ENCODE measurements around the gene KIRREL3. TPM values are rescaled to one million over a fixed set of nuclear protein-coding genes. Genes with fewer than 3 reads are reported as not detected.
"Not testable (repeated sequence)": the region's sequence is repeated elsewhere in the genome, so short reads cannot be mapped to it uniquely, and the experiment has no call there.

KIRREL3 gene
- total RNA-seq, 1 experiment from 2014 or later = 0.06 TPM

DNA sequence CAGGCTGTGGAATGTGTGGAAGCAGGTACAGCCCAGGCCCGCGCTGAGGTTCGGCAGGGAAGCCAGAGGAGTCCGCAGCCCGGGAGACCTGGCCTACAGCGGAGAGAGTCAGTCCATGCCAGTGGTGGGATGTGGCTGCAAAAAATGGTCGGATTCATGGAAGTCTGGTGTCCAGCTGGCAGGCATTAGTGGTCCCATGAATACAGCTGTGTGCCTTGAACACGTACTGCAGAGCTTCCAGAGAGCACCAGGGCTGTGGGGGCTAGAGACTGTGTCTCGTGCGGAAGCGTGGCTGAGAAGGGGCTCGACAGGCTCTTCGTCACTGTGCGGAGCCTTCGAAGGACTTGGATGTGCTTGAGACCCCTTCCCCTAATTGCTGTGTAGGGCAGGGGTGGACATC is 604.3 kb downstream of the KIRREL3 start:
- H3K27me3 ChIP-seq; H3K27ac ChIP-seq; H3K4me1 ChIP-seq; H3K4me3 ChIP-seq; H3K9me3 ChIP-seq (replicated peaks); H3K36me3 ChIP-seq; DNase-seq: not testable (repeated sequence)

DNA sequence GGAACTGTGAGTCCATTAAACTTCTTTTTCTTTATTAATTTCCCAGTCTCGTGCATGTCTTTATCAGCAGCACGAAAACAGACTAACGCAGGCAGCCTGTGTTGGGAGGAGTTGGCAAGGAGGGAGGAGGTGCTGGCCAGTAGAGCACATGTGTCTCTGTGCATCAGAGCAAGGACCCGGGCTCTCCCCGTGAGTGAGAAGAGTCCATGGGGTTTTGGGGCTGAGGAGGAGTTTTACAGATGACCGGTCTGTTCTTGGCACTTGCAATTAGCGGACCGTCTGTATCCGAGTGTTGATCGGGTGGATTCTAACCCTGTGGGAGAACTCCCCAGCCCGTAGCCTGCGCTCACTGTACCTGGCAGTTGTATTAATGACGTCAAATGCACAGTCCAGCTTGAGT is 604.8 kb downstream of the KIRREL3 start:
- H3K4me3 ChIP-seq; H3K27ac ChIP-seq; DNase-seq; H3K4me1 ChIP-seq; H3K9me3 ChIP-seq (replicated peaks); H3K27me3 ChIP-seq; H3K36me3 ChIP-seq: not testable (repeated sequence)

DNA sequence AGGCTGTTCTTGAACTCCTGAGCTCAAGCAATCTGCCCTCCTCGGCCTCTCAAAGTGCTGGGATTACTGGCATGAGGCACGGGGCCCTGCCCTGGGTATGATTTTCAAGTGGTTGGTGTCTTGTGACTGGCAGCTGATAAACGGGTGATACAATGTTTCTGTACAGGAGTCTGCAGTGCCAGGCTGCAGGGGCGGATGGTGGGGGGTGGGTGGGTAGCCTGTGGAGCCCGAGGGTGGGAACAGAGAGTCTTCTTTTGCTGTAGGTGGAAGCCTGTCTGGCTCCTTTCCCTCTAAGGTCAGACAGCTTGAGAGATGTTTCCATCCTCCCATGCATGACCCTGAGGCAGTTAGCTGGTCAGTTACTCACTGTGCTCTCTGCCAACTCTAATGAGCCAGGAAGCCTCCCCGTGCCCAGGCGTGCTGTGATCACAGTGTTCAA is 605.9 kb downstream of the KIRREL3 start:
- not testable (repeated sequence) for H3K4me3 ChIP-seq; H3K9me3 ChIP-seq (replicated peaks); H3K4me1 ChIP-seq; H3K27ac ChIP-seq; H3K36me3 ChIP-seq; H3K27me3 ChIP-seq; DNase-seq

DNA sequence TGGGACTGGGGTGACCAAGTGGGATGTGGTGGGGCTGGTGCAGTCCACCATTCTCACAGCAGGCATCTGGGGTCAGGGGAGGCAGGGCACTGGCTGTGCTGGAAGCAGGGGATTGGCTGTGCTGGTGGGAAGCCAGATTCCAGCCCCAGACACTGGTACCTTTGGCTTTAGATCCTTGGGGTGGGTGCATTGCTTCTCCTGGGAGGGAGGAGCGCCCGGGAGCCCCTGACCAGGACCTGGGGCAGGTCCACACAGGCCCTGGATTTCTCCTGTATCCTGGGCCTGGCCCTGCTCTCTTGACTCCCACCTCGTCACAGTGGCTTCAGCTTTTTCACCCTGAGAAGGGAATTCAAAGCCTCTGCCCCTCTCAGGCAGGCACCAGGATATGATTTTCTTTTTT is 606.5 kb downstream of the KIRREL3 start:
- no peaks in the 10 kb centered on the region for H3K4me1 ChIP-seq
- no peak for DNase-seq
- no peak overlapping the region for H3K4me3 ChIP-seq
- no peak overlapping the region for H3K27ac ChIP-seq
- no peaks in the 10 kb centered on the region for H3K36me3 ChIP-seq
- H3K27me3 ChIP-seq = no peaks in the 10 kb centered on the region
- no peaks in the 10 kb centered on the region for H3K9me3 ChIP-seq (replicated peaks)

DNA sequence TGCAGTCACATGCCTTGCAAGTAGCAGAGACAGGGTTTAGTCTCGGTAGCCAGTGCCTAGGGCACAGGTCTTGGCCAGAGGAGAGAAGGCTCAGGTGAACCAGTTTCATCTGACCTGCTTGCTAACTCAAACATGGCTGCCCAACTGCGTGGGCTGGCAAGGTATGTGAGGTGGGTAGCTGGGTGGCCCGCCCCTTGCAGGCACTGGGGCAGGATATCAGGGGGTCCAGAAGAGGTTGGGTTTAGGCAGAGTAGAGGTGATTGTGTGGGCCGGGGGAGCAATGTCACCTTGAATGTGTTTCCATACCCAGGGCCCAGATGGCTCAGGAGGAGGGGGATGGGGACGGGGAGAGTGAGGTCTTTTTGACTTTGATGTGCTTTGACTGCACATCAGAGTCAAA is 607.4 kb downstream of the KIRREL3 start:
- Histone ChIP-seq H3K27ac (no peak overlapping the region), H3K4me3 (no peak overlapping the region), H3K4me1 (no peaks in the 10 kb centered on the region), H3K27me3 (no peaks in the 10 kb centered on the region), H3K36me3 (no peaks in the 10 kb centered on the region), H3K9me3 (replicated peaks) (no peaks in the 10 kb centered on the region)
- no peak for DNase-seq

DNA sequence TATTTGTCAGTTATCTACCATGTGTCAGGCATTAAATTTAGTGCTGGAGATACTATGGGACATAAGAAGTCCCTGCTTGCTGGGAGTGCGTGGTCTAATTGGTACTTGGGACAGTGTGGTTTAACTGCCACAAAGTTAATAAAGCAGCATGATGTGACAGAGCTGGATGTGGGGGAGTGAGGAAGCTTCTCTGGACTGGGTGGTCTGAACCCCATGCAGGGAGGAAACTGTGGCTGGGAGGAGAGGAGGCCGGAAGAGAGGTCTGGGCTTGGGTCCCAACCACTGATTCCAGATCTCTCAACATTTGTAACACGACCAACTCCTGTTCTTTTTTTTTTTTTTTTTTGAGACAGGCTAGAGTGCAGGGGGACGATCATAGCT is 607.9 kb downstream of the KIRREL3 start:
- no peaks in the 10 kb centered on the region for H3K4me1 ChIP-seq
- H3K36me3 ChIP-seq = no peaks in the 10 kb centered on the region
- H3K4me3 ChIP-seq = no peak overlapping the region
- no peak overlapping the region for H3K27ac ChIP-seq
- DNase-seq = no peak
- no peaks in the 10 kb centered on the region for H3K27me3 ChIP-seq
- no peaks in the 10 kb centered on the region for H3K9me3 ChIP-seq (replicated peaks)

DNA sequence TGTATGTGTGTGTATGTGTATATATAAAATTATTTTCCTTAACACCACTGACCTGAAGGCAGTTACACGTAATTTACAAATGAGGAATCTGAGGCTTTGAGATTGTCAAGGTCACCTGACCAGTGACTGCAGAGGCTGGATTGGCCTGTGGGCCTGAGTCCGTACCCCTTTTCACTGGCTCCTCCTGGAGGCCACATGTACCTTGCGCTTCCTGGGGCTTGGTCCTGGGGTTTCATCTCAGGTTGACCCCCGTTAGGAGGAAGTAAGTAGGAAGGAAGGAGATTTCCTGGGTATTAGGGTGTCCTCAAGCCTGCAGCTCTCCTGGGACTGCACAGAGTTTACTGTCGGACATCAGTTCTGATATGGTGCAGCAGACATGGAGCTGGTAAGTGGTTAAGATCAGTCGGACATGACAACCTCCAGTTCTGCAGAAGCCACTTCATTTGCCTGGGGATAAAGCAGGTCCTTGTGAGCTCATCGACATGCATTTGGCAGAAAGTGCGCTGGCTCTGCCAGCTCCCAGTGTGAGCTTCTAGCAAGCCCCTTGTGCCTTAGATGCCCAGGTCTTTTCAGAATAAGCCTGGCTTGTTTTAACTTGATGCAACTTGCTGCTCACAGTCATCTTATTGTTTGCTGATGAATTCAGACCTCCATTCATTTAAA is 608.5 kb downstream of the KIRREL3 start:
- Histone ChIP-seq H3K27me3 (no peaks in the 10 kb centered on the region), H3K36me3 (no peaks in the 10 kb centered on the region), H3K4me3 (no peak overlapping the region), H3K27ac (no peak overlapping the region), H3K4me1 (no peaks in the 10 kb centered on the region), H3K9me3 (replicated peaks) (no peaks in the 10 kb centered on the region)
- DNase-seq = no peak

DNA sequence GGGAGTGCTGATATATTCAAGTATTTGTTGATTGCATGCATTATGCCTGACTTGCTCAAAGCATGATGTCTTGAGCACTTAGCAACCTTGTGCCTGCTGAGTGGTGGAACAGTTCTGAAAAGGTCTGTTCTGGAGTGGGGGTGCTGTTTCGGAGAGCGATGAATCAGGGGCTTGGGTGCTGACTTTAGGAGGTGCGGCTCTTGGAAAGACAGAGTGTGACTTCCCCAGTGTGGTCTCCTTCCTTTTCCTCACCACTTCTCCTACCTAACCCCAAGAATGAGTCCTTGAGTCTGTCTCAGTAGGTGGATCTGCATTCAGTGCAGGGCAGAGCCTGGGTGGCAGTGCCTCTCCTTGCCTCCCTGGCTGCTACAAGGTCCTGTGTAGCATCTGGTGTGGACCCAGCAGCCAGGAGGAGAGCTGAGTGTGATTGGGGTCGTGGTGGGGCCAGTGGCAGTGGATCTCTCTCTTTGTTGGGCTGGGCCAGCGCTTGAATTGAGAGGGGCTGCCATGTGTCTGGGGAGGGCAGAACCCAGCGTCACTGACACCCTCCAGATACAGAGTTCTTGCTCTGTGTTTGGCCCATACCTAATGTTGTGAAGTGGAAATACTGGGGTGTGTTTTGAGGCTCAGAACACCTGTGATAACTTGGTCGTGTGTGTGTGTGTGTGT is 609.1 kb downstream of the KIRREL3 start:
- no peaks in the 10 kb centered on the region for H3K36me3 ChIP-seq
- H3K27me3 ChIP-seq = no peaks in the 10 kb centered on the region
- no peak for DNase-seq
- H3K9me3 ChIP-seq (replicated peaks) = no peaks in the 10 kb centered on the region
- H3K4me3 ChIP-seq = no peak overlapping the region
- H3K27ac ChIP-seq = no peak overlapping the region
- no peaks in the 10 kb centered on the region for H3K4me1 ChIP-seq

DNA sequence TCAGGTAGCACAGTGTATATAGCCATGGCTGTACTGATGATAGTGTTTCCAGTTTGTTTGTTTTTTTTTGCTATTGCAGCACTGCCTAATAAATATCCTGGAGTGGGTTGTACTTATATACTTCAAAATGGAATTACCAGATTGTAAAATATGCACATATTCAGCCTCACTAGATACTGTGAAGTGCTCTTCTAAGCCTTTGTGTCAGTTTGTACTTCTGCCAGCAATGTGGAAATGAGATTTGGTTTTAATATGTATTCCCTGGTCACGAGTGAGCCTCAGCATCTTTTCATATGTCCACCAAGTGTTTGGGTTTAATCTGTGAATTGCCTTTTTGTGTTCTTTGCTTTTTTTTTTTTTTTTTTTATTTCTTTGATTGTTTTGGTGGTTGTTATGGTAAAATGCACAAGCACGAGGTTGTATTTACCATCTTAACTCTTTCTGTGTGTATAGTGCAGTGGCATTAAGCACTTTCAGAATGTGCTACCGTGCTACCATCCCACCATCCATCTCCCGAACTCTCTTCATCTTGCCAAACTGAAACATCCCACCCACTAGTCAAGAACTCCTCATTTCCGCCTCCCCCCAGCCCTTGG is 610.2 kb downstream of the KIRREL3 start:
- Histone ChIP-seq H3K4me3 (no peak overlapping the region), H3K27me3 (no peaks in the 10 kb centered on the region), H3K36me3 (no peaks in the 10 kb centered on the region), H3K27ac (no peak overlapping the region), H3K4me1 (no peaks in the 10 kb centered on the region; the same call in 1 of the 2 replicates), H3K9me3 (replicated peaks) (no peaks in the 10 kb centered on the region)
- DNase-seq = no peak

DNA sequence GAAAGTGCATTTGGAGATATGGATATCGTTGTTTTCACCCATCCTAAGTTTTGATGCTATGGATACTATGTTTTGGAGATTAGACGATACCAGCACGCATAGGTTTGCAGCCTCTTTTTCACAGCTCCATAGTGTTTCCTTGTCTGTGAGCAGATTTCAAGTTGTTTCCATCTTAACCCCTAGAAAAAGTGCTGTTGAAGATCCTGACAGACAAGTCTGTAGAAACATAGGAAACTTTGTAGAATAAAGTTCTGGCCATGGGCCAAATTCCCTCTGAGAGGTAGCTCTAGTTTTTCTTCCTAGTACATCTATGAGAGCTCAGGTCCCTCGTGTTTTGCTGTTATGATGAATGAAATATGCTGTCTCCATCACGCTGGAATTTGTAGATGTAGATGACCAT is 612.7 kb downstream of the KIRREL3 start:
- Histone ChIP-seq H3K27ac (no peak overlapping the region), H3K4me1 (no peaks in the 10 kb centered on the region; the same call in 1 of the 2 replicates), H3K36me3 (no peaks in the 10 kb centered on the region), H3K27me3 (no peaks in the 10 kb centered on the region), H3K9me3 (replicated peaks) (no peaks in the 10 kb centered on the region), H3K4me3 (no peak overlapping the region)
- DNase-seq = no peak

DNA sequence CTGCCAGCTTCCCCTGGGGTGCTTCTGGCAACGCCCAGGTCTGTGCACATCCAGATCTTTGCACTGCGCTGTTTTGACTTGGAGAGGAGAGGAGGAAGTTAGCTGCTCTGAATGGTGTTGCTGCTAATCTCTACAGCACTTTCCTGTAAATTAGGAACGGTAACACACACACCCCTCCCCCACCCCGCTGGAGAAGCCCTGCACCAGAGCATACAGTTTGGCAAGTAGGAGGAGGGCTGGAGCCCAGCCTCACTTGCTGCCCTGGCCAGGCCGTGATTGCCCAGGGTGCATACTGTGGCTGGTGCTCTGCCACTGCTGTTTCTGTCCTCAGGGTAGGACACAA is 613.9 kb downstream of the KIRREL3 start:
- H3K27me3 ChIP-seq; DNase-seq; H3K4me1 ChIP-seq; H3K27ac ChIP-seq; H3K36me3 ChIP-seq; H3K9me3 ChIP-seq (replicated peaks); H3K4me3 ChIP-seq: not testable (repeated sequence)

DNA sequence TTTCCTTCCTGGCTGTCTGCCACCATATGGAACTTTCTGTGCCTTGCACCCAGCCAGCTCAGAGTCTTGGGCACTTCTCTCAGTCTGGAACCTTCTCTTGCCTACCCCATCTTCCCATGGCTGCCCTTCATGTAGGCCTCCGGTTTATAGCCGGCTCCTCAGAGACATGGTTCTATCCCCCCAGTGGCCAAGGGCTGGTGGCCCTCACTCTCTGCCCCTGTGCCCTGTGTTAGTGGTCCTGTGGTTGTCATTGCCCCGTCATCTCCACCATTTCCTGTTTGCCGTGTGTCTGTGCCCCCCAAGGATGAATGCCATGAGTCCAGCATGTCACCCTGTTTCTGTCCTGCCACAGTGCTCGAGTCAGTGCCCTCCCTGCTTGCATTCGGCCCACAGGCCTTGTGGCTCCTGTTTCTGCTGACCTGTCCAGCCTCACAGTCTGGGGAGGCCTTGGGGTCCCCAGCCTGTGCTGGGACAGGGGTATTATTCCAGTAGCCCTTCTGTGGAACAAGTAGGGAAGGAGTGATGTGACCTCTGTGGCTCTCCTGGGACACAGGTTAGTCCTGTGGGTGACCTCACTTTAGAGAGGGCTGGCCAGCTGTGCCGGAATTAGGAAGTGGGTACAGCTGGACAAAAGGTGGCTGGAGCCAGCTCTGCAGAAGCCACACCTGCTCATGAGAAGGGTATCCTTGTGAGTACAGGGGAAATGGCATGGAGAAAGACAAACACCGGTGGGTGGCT is 614.4 kb downstream of the KIRREL3 start:
- Histone ChIP-seq H3K4me3 (no peak overlapping the region), H3K4me1 (no peaks in the 10 kb centered on the region; the same call in 1 of the 2 replicates), H3K36me3 (no peaks in the 10 kb centered on the region), H3K27me3 (no peaks in the 10 kb centered on the region), H3K9me3 (replicated peaks) (no peaks in the 10 kb centered on the region), H3K27ac (no peak overlapping the region)
- no peak for DNase-seq

DNA sequence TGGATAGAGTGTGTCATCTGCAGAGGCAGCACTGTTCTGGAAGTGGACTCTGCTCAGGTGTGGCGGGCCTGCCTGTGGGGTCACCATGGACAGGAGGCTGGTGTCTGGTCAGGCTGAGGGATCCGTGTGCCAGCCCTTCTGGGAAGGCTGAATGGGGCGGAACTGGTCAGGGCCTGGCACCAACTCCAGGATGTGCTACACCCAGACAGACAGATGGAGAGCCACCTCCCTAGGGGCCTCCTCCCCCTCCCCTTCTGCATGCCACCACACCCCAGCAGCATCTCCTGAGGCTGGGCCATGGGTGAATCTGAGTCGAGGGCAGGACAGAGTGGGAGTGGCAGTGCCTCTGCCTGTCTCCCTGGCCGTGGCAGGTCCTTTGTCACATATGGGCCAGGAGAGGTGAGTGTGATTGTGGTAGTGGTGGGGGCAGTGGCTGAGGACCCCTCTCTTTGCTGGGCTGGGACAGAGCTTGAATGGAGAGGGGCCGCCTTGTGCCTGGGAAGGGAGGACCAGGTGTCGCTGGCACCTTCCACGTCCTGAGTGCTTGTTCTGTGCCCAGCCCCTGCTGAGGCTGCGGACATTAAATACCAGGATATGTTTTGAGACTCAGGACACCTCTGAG is 616.0 kb downstream of the KIRREL3 start:
- no peak overlapping the region for H3K4me3 ChIP-seq
- DNase-seq = no peak

DNA sequence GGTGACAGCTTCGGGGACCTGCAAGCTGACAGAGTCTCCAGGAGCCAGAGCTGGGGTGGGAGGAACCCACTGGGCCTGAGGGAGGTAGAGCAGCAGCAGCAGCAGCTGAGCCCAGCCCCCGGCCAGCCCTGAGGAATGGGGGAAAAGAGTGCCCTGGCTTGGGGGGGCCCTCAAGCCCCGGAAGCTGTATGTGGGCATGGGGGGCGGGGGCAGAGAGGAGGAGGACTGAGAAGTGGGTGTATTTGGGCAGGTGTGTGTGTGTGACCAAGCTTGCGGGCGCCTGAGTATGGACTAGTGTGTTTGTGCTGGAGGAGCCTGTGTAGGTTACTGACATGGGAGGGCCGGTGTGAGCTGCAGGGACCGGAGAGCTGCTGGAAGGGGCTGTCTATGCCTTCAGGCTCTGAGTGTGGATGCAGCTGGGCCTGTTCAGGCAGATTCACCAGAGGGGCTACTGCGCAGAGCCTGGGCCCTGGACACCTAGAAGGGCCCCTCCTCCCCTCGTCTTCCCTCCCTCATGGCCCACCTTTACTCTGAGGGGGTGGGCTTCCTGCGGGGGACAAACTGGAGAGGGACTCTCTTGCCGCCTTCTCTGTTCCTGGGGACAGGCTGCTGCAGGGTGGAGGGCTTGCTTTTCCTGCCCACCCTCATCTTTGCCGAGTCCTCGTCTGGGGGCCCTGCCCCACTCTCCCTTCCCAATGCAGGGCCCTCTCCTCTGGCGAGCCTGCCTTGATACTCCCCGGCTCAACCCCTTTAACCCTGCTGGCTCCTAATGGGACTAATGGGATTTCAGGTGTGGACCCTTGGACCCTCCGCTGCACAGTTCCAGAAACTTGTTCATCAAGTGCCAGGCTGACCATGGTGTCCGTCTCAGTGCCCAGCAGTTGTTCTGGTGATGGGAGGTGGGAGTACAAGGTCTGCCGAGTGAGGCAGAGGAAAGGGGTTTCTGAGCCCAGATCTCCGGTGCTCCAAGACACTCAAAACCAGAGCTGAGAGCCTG is 616.9 kb downstream of the KIRREL3 start:
- no peaks in the 10 kb centered on the region; the same call in 1 of the 2 replicates for H3K4me1 ChIP-seq
- DNase-seq = no peak
- no peak overlapping the region for H3K4me3 ChIP-seq
- no peaks in the 10 kb centered on the region for H3K27me3 ChIP-seq
- H3K36me3 ChIP-seq = no peaks in the 10 kb centered on the region
- no peaks in the 10 kb centered on the region for H3K9me3 ChIP-seq (replicated peaks)
- no peak overlapping the region for H3K27ac ChIP-seq

More for the DNA sequence above, 616.0 kb downstream of the KIRREL3 start:
- Histone ChIP-seq H3K36me3 (no peaks in the 10 kb centered on the region), H3K27ac (no peak overlapping the region), H3K27me3 (no peaks in the 10 kb centered on the region), H3K9me3 (replicated peaks) (no peaks in the 10 kb centered on the region), H3K4me1 (no peaks in the 10 kb centered on the region; the same call in 1 of the 2 replicates)
